HG02938 (cell line): ENCODE data around the gene TUSC1.
"Not testable (repeated sequence)": the region's sequence is repeated elsewhere in the genome, so short reads cannot be mapped to it uniquely, and the experiment has no call there.

Source experiments
- ATAC-seq: cut with Tn5 transposase; IDR thresholded peaks from one replicate; pipeline ENCODE4 v1.9.1; 2021; ENCODE audit warnings: mild to moderate bottlenecking, moderate library complexity; ENCODE audit not compliant: unreplicated experiment

Gene TUSC1

GRCh38 chr9:25678147-25678666 lies at the start of gene TUSC1:
Gene TUSC1 (minus strand): TSS chr9:25678444. CDS start chr9:25678312, 132 bp downstream.
- no peak for ATAC-seq

GRCh38 chr9:25726871-25727410 lies 48.7 kb upstream of the TUSC1 start:
- ATAC-seq: no peak

- no peak for ATAC-seq
Measured at GRCh38 chr9:25724424-25724823, 46.2 kb upstream of the TUSC1 start.

GRCh38 chr9:25716220-25716872 lies 38.1 kb upstream of the TUSC1 start:
- ATAC-seq: no peak

GRCh38 chr9:25709941-25710340 lies 31.7 kb upstream of the TUSC1 start:
- ATAC-seq: no peak

GRCh38 chr9:25704800-25705199 lies 26.6 kb upstream of the TUSC1 start:
- no peak for ATAC-seq

GRCh38 chr9:25703701-25704357 lies 25.6 kb upstream of the TUSC1 start:
- ATAC-seq: no peak

GRCh38 chr9:25702536-25702935 lies 24.3 kb upstream of the TUSC1 start:
- ATAC-seq: no peak

- not testable (repeated sequence) for ATAC-seq
Measured at GRCh38 chr9:25700899-25701298, 22.7 kb upstream of the TUSC1 start.

GRCh38 chr9:25700430-25700829 lies 22.2 kb upstream of the TUSC1 start:
- no peak for ATAC-seq

- no peak for ATAC-seq
Measured at GRCh38 chr9:25691786-25692185, 13.5 kb upstream of the TUSC1 start.

- no peak for ATAC-seq
Measured at GRCh38 chr9:25684321-25684720, 6.1 kb upstream of the TUSC1 start.

GRCh38 chr9:25681266-25681665 lies 3.0 kb upstream of the TUSC1 start:
- ATAC-seq: no peak

- ATAC-seq: no peak
Measured at GRCh38 chr9:25678846-25679360, 659 bp upstream of the TUSC1 start.

- ATAC-seq: no peak
Measured at GRCh38 chr9:25677301-25678146, 720 bp downstream of the TUSC1 start.

GRCh38 chr9:25675858-25676257 lies 2.4 kb downstream of the TUSC1 start:
- not testable (repeated sequence) for ATAC-seq

GRCh38 chr9:25658571-25658970 lies 19.7 kb downstream of the TUSC1 start:
- ATAC-seq: no peak

- no peak for ATAC-seq
Measured at GRCh38 chr9:25654417-25654816, 23.8 kb downstream of the TUSC1 start.

GRCh38 chr9:25648116-25648515 lies 30.1 kb downstream of the TUSC1 start:
- no peak for ATAC-seq

GRCh38 chr9:25636026-25636425 lies 42.2 kb downstream of the TUSC1 start:
- no peak for ATAC-seq

GRCh38 chr9:25629231-25629630 lies 49.0 kb downstream of the TUSC1 start:
- ATAC-seq: no peak
